WTC11 (cell line): ENCODE results near the gene OR10A7. TPM values are rescaled to one million over a fixed set of nuclear protein-coding genes. Genes with fewer than 3 reads are reported as not detected.
"Not testable (repeated sequence)": the region's sequence is repeated elsewhere in the genome, so short reads cannot be mapped to it uniquely, and the experiment has no call there.

Source experiments
- ATAC-seq: fragments of 200-7000 bp; cut with Tn5 transposase; 2 replicates; pipeline ENCODE4 v1.10.0; 2021; ENCODE audit warnings: mild to moderate bottlenecking, moderate library complexity
- CTCF ChIA-PET: fragments of 300-600 bp; sonication (Branson Sonifier 250); formaldehyde crosslinking; loops from one replicate; lab custom pipeline; 2021; ENCODE audit warnings: antibody characterized with exemption; lab: Charles Lee
- POLR2A ChIA-PET: fragments of 350-600 bp; sonication (Branson Sonifier 250); formaldehyde crosslinking; loops from one replicate; lab custom pipeline; 2021; ENCODE audit warnings: antibody characterized with exemption; lab: Charles Lee
- DNase-seq: peaks from one replicate; pipeline ENCODE4 v3.0.0; 2021; ENCODE audit warnings: low spot score
- H3K27ac Mint-ChIP-seq: 2 replicates; pipeline ENCODE4 v1.8.0; 2021; ENCODE audit warnings: mixed read lengths
- H3K27me3 Mint-ChIP-seq: 2 replicates; pipeline ENCODE4 v1.8.0; 2021; ENCODE audit warnings: low read depth, mild to moderate bottlenecking, moderate library complexity, mixed read lengths
- H3K36me3 Mint-ChIP-seq: 2 replicates; pipeline ENCODE4 v1.8.0; 2021; ENCODE audit warnings: mixed read lengths
- H3K4me1 Mint-ChIP-seq: 2 replicates; pipeline ENCODE4 v1.8.0; 2022; ENCODE audit warnings: mixed read lengths
- H3K4me3 Mint-ChIP-seq: 2 replicates; pipeline ENCODE4 v1.8.0; 2021; ENCODE audit warnings: mild to moderate bottlenecking, moderate library complexity, mixed read lengths
- H3K9me3 Mint-ChIP-seq: 2 replicates; pipeline ENCODE4 v1.8.0; 2021; ENCODE audit warnings: mixed read lengths
- CREM ChIP-seq: sonication (generic); formaldehyde crosslinking; IDR thresholded peaks from 2 replicates; pipeline ENCODE4 v1.8.1; 2022; ENCODE audit warnings: mild to moderate bottlenecking, missing genetic modification reagents, moderate library complexity
- IRF2 ChIP-seq: sonication (generic); formaldehyde crosslinking; IDR thresholded peaks from 2 replicates; pipeline ENCODE4 v1.8.0; 2022; ENCODE audit warnings: low read depth, missing genetic modification reagents, borderline replicate concordance
- JAZF1 ChIP-seq: fragments of 250-450 bp; sonication (Bioruptor Pico); IDR thresholded peaks from 2 replicates; pipeline ENCODE4 v1.9.0; 2021; ENCODE audit warnings: moderate library complexity, mild to moderate bottlenecking, inconsistent platforms
- MXD4 ChIP-seq: fragments of 250-450 bp; sonication (Bioruptor Pico); IDR thresholded peaks from 2 replicates; pipeline ENCODE4 v1.8.0; 2021; ENCODE audit warnings: mild to moderate bottlenecking, moderate library complexity, borderline replicate concordance
- MYBL2 ChIP-seq: sonication (generic); formaldehyde crosslinking; IDR thresholded peaks from 2 replicates; pipeline ENCODE4 v1.8.1; 2023; ENCODE audit warnings: mild to moderate bottlenecking, moderate library complexity, missing genetic modification reagents
- RELA ChIP-seq: sonication (generic); formaldehyde crosslinking; IDR thresholded peaks from 2 replicates; pipeline ENCODE4 v1.8.1; 2022; ENCODE audit warnings: missing genetic modification reagents, mild to moderate bottlenecking, borderline replicate concordance
- SMAD4 ChIP-seq: sonication (generic); formaldehyde crosslinking; IDR thresholded peaks from 2 replicates; pipeline ENCODE4 v1.8.0; 2022; ENCODE audit warnings: mild to moderate bottlenecking, missing genetic modification reagents
- ZNF121 ChIP-seq: sonication (generic); formaldehyde crosslinking; IDR thresholded peaks from 2 replicates; pipeline ENCODE4 v1.8.0; 2023; ENCODE audit warnings: missing genetic modification reagents
- total RNA-seq: library from RNA; stranded (reverse); gene quantifications from 3 replicates; pipeline ENCODE4 v1.2.3, GENCODE V29; 2021
- TF ChIP-seq, protein P1 (sequence below): fragments of 250-450 bp; sonication (Bioruptor Pico); IDR thresholded peaks from 2 replicates; pipeline ENCODE4 v1.9.0; 2021; ENCODE audit warnings: mild to moderate bottlenecking, borderline replicate concordance
- TF ChIP-seq, protein P2 (sequence below): sonication (generic); formaldehyde crosslinking; IDR thresholded peaks from 2 replicates; pipeline ENCODE4 v1.8.1; 2023; ENCODE audit warnings: mild to moderate bottlenecking, missing genetic modification reagents
- TF ChIP-seq, protein P3 (sequence below): fragments of 250-450 bp; sonication (Bioruptor Pico); IDR thresholded peaks from 2 replicates; pipeline ENCODE4 v1.8.0; 2021; ENCODE audit warnings: mild to moderate bottlenecking
- TF ChIP-seq, protein P4 (sequence below): sonication (generic); formaldehyde crosslinking; conservative IDR thresholded peaks from 2 replicates; pipeline ENCODE4 v1.8.1; 2023; ENCODE audit warnings: mild to moderate bottlenecking, low read depth, missing genetic modification reagents, moderate library complexity
- TF ChIP-seq, protein P5 (sequence below): fragments of 250-450 bp; sonication (Bioruptor Pico); IDR thresholded peaks from 2 replicates; pipeline ENCODE4 v1.9.0; 2021; ENCODE audit warnings: mild to moderate bottlenecking

OR10A7 gene
- total RNA-seq, 1 experiment from 2014 or later: not detected

DNA sequence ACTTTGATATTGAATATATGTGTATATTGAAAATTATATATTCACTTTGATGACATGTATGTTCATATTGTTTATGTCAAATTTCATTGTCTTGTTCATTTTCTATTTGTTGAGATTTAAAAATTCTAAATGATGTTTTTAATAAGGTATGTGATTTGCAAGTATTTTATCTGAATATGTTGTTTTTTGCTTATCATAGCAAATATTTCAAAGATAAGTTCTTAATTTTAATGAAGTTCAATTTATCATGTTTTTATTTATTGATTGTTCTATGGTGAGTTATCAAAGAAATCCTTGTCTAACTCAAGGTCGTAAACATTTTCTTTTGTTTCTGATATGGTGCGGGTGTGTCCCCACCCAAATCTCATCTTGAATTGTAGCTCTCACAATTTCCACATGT is 49.4 kb upstream of the OR10A7 start (continued):
- TF ChIP-seq, protein P1, sequence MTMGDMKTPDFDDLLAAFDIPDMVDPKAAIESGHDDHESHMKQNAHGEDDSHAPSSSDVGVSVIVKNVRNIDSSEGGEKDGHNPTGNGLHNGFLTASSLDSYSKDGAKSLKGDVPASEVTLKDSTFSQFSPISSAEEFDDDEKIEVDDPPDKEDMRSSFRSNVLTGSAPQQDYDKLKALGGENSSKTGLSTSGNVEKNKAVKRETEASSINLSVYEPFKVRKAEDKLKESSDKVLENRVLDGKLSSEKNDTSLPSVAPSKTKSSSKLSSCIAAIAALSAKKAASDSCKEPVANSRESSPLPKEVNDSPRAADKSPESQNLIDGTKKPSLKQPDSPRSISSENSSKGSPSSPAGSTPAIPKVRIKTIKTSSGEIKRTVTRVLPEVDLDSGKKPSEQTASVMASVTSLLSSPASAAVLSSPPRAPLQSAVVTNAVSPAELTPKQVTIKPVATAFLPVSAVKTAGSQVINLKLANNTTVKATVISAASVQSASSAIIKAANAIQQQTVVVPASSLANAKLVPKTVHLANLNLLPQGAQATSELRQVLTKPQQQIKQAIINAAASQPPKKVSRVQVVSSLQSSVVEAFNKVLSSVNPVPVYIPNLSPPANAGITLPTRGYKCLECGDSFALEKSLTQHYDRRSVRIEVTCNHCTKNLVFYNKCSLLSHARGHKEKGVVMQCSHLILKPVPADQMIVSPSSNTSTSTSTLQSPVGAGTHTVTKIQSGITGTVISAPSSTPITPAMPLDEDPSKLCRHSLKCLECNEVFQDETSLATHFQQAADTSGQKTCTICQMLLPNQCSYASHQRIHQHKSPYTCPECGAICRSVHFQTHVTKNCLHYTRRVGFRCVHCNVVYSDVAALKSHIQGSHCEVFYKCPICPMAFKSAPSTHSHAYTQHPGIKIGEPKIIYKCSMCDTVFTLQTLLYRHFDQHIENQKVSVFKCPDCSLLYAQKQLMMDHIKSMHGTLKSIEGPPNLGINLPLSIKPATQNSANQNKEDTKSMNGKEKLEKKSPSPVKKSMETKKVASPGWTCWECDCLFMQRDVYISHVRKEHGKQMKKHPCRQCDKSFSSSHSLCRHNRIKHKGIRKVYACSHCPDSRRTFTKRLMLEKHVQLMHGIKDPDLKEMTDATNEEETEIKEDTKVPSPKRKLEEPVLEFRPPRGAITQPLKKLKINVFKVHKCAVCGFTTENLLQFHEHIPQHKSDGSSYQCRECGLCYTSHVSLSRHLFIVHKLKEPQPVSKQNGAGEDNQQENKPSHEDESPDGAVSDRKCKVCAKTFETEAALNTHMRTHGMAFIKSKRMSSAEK (CRISPR knock-in tag): no peak
- no peak for TF ChIP-seq MYBL2
- TF ChIP-seq, all 79 proteins: peak for 0

DNA sequence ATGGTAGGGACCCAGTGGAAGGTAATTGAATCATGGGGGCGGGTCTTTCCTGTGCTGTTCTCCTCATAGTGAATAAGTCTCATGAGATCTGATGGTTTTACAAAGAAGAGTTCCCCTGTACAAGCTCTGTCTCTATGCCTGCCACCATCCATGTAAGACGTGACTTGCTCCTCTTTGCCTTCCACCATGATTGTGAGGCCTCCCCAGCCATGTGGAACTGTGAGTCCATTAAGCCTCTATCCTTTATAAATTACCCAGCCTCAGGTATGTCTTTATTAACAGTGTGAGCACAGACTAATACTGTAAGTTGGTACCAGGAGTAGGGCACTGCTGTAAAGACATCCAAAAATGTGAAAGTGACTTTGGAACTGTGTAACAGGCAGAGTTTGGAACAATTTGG is 49.0 kb upstream of the OR10A7 start:
- H3K27ac Mint-ChIP-seq, H3K27me3 Mint-ChIP-seq, CTCF ChIA-PET, ATAC-seq, H3K4me3 Mint-ChIP-seq, POLR2A ChIA-PET, DNase-seq: not testable (repeated sequence)
- peaks cover 20% of the 10 kb centered on the region for H3K4me1 Mint-ChIP-seq
- peaks cover 10% of the 10 kb centered on the region for H3K36me3 Mint-ChIP-seq
- H3K9me3 Mint-ChIP-seq: peaks cover 33% of the 10 kb centered on the region

DNA sequence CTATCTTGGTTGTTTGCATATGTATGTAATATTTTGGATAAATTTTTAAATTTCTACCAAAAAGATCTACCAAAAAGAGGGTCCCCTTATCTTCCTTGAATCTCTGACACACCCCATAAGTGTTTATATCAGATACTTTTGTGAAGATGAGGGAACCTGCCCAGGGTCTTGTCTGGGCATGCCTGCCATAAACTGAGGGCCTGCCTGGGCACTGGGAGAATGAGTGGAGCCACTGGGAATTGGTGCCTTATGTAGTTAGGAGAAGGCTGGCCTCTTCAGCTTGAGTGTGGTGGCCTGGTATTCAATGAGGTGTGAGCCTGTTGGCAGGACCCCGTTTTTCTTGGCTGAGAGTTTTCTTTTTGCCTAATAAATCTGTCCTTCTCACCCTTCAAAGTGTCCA is 48.1 kb upstream of the OR10A7 start:
- Mint-ChIP-seq H3K27ac (no peak overlapping the region), H3K27me3 (no peaks in the 10 kb centered on the region)
- DNase-seq: no peak
- ATAC-seq: no peak
- ChIA-PET POLR2A (no interaction called here), CTCF (no interaction called here)
- TF ChIP-seq, protein P2, sequence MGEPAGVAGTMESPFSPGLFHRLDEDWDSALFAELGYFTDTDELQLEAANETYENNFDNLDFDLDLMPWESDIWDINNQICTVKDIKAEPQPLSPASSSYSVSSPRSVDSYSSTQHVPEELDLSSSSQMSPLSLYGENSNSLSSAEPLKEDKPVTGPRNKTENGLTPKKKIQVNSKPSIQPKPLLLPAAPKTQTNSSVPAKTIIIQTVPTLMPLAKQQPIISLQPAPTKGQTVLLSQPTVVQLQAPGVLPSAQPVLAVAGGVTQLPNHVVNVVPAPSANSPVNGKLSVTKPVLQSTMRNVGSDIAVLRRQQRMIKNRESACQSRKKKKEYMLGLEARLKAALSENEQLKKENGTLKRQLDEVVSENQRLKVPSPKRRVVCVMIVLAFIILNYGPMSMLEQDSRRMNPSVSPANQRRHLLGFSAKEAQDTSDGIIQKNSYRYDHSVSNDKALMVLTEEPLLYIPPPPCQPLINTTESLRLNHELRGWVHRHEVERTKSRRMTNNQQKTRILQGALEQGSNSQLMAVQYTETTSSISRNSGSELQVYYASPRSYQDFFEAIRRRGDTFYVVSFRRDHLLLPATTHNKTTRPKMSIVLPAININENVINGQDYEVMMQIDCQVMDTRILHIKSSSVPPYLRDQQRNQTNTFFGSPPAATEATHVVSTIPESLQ (CRISPR knock-in tag): no peak
- TF ChIP-seq SMAD4: no peak
- no peak for TF ChIP-seq JAZF1 (CRISPR knock-in tag)
- TF ChIP-seq, protein P3, sequence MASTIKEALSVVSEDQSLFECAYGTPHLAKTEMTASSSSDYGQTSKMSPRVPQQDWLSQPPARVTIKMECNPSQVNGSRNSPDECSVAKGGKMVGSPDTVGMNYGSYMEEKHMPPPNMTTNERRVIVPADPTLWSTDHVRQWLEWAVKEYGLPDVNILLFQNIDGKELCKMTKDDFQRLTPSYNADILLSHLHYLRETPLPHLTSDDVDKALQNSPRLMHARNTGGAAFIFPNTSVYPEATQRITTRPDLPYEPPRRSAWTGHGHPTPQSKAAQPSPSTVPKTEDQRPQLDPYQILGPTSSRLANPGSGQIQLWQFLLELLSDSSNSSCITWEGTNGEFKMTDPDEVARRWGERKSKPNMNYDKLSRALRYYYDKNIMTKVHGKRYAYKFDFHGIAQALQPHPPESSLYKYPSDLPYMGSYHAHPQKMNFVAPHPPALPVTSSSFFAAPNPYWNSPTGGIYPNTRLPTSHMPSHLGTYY: no peak
- TF ChIP-seq, all 79 proteins: peak for 0
- H3K4me3 Mint-ChIP-seq: no peak overlapping the region
- peaks cover 14% of the 10 kb centered on the region for H3K4me1 Mint-ChIP-seq
- H3K36me3 Mint-ChIP-seq: peaks cover 10% of the 10 kb centered on the region
- peaks cover 33% of the 10 kb centered on the region for H3K9me3 Mint-ChIP-seq

DNA sequence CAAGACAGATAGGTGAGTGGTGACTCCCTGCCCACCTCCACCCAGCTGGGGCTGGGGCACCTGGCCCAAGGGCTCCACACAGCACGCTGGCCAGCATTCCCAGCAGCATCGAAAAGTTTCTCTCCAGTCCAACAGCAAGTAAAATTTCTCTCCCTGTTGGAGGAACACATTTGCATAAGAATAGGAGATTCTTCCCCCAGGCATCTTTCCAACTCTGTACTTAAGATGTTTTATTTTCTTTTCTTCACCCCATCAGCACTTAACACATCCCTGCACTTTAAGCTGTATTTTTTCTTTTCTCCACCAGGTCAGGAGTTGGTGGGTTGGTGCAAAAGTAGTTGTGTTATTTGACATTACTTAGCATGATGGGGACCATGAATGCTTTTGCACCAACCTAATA is 47.4 kb upstream of the OR10A7 start:
- ATAC-seq: peak; percentile 48
- TF ChIP-seq CREM (CRISPR knock-in tag) (no peak), RELA (no peak), MXD4 (CRISPR knock-in tag) (no peak), ZNF121 (CRISPR knock-in tag) (no peak), JAZF1 (CRISPR knock-in tag) (no peak), IRF2 (CRISPR knock-in tag) (no peak)
- TF ChIP-seq, protein P3: no peak
- TF ChIP-seq, protein P4, sequence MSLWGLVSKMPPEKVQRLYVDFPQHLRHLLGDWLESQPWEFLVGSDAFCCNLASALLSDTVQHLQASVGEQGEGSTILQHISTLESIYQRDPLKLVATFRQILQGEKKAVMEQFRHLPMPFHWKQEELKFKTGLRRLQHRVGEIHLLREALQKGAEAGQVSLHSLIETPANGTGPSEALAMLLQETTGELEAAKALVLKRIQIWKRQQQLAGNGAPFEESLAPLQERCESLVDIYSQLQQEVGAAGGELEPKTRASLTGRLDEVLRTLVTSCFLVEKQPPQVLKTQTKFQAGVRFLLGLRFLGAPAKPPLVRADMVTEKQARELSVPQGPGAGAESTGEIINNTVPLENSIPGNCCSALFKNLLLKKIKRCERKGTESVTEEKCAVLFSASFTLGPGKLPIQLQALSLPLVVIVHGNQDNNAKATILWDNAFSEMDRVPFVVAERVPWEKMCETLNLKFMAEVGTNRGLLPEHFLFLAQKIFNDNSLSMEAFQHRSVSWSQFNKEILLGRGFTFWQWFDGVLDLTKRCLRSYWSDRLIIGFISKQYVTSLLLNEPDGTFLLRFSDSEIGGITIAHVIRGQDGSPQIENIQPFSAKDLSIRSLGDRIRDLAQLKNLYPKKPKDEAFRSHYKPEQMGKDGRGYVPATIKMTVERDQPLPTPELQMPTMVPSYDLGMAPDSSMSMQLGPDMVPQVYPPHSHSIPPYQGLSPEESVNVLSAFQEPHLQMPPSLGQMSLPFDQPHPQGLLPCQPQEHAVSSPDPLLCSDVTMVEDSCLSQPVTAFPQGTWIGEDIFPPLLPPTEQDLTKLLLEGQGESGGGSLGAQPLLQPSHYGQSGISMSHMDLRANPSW: no peak
- TF ChIP-seq, protein P5, sequence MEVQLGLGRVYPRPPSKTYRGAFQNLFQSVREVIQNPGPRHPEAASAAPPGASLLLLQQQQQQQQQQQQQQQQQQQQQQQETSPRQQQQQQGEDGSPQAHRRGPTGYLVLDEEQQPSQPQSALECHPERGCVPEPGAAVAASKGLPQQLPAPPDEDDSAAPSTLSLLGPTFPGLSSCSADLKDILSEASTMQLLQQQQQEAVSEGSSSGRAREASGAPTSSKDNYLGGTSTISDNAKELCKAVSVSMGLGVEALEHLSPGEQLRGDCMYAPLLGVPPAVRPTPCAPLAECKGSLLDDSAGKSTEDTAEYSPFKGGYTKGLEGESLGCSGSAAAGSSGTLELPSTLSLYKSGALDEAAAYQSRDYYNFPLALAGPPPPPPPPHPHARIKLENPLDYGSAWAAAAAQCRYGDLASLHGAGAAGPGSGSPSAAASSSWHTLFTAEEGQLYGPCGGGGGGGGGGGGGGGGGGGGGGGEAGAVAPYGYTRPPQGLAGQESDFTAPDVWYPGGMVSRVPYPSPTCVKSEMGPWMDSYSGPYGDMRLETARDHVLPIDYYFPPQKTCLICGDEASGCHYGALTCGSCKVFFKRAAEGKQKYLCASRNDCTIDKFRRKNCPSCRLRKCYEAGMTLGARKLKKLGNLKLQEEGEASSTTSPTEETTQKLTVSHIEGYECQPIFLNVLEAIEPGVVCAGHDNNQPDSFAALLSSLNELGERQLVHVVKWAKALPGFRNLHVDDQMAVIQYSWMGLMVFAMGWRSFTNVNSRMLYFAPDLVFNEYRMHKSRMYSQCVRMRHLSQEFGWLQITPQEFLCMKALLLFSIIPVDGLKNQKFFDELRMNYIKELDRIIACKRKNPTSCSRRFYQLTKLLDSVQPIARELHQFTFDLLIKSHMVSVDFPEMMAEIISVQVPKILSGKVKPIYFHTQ (CRISPR knock-in tag): no peak

More for the DNA sequence above, 47.4 kb upstream of the OR10A7 start:
- H3K36me3 Mint-ChIP-seq: peaks cover 10% of the 10 kb centered on the region
- H3K27me3 Mint-ChIP-seq: no peaks in the 10 kb centered on the region
- CTCF ChIA-PET: no interaction called here
- POLR2A ChIA-PET: no interaction called here
- H3K4me3 Mint-ChIP-seq: no peak overlapping the region
- DNase-seq: no peak
- peaks cover 14% of the 10 kb centered on the region for H3K4me1 Mint-ChIP-seq
- H3K27ac Mint-ChIP-seq: no peak overlapping the region
- H3K9me3 Mint-ChIP-seq: peaks cover 33% of the 10 kb centered on the region
